H9 (cell line): ENCODE measurements around the gene USP26. TPM values are rescaled to one million over a fixed set of nuclear protein-coding genes. Genes with fewer than 3 reads are reported as not detected.

Source experiments
- DNase-seq: peaks from one replicate; pipeline ENCODE4 v3.0.0-alpha.2; 2017
- H2AFZ ChIP-seq: one replicate; pipeline ENCODE4 v1.6.1; 2013; ENCODE audit warnings: mild to moderate bottlenecking, low read length, control low read depth, moderate library complexity
- H2AK5ac ChIP-seq: 2 replicates; pipeline ENCODE4 v1.6.1; 2013; ENCODE audit warnings: low read length, control low read depth, mixed read lengths; ENCODE audit not compliant: insufficient read length
- H2BK120ac ChIP-seq: one replicate; pipeline ENCODE4 v1.6.1; 2013; ENCODE audit warnings: low read depth, mild to moderate bottlenecking, low read length, control low read depth, inconsistent platforms; ENCODE audit not compliant: poor library complexity, severe bottlenecking
- H2BK12ac ChIP-seq: 2 replicates; pipeline ENCODE4 v1.6.1; 2013; ENCODE audit warnings: low read length, control low read depth, mixed read lengths, low read depth; ENCODE audit not compliant: insufficient read length
- H2BK15ac ChIP-seq: 2 replicates; pipeline ENCODE4 v1.6.1; 2013; ENCODE audit warnings: low read depth, low read length, control low read depth
- H2BK20ac ChIP-seq: one replicate; pipeline ENCODE4 v1.6.1; 2013; ENCODE audit warnings: low read depth, mild to moderate bottlenecking, low read length, control low read depth, inconsistent platforms; ENCODE audit not compliant: poor library complexity, severe bottlenecking
- H2BK5ac ChIP-seq: 2 replicates; pipeline ENCODE4 v1.6.1; 2013; ENCODE audit warnings: low read length, control low read depth, mixed read lengths; ENCODE audit not compliant: insufficient read length
- H3K14ac ChIP-seq: 2 replicates; pipeline ENCODE4 v1.6.1; 2013; ENCODE audit warnings: low read length, control low read depth; ENCODE audit not compliant: insufficient read depth
- H3K18ac ChIP-seq: 2 replicates; pipeline ENCODE4 v1.6.1; 2013; ENCODE audit warnings: low read depth, mild to moderate bottlenecking, mixed read lengths, low read length, control low read depth; ENCODE audit not compliant: insufficient read length
- H3K23ac ChIP-seq: 2 replicates; pipeline ENCODE4 v1.6.1; 2013; ENCODE audit warnings: low read length, control low read depth, mixed read lengths, low read depth; ENCODE audit not compliant: insufficient read length
- H3K23me2 ChIP-seq: 2 replicates; pipeline ENCODE4 v1.6.1; 2013; ENCODE audit warnings: low read depth, mild to moderate bottlenecking, mixed read lengths, low read length, control low read depth; ENCODE audit not compliant: insufficient read length, poor library complexity, severe bottlenecking
- H3K27ac ChIP-seq: 2 replicates; pipeline ENCODE4 v1.5.1; 2013; ENCODE audit warnings: low read length, control low read depth, mixed read lengths, low read depth; ENCODE audit not compliant: insufficient read length
- H3K27me3 ChIP-seq: 2 replicates; pipeline ENCODE4 v1.6.1; 2013; ENCODE audit warnings: low read length, control low read depth, inconsistent platforms; ENCODE audit not compliant: insufficient read depth
- H3K4ac ChIP-seq: 2 replicates; pipeline ENCODE4 v1.6.1; 2013; ENCODE audit warnings: low read depth, mild to moderate bottlenecking, control low read depth, inconsistent platforms, low read length, moderate library complexity
- H3K4me1 ChIP-seq: 2 replicates; pipeline ENCODE4 v1.6.1; 2013; ENCODE audit warnings: low read length, control low read depth, inconsistent platforms; ENCODE audit not compliant: insufficient read depth
- H3K4me2 ChIP-seq: 2 replicates; pipeline ENCODE4 v1.6.1; 2013; ENCODE audit warnings: low read length, control low read depth, mixed read lengths; ENCODE audit not compliant: insufficient read length, insufficient read depth
- H3K56ac ChIP-seq: 2 replicates; pipeline ENCODE4 v1.6.1; 2013; ENCODE audit warnings: low read depth, mild to moderate bottlenecking, mixed read lengths, low read length, control low read depth; ENCODE audit not compliant: insufficient read length
- H3K79me1 ChIP-seq: 2 replicates; pipeline ENCODE4 v1.6.1; 2013; ENCODE audit warnings: low read depth, mild to moderate bottlenecking, moderate library complexity, low read length, control low read depth, inconsistent platforms; ENCODE audit not compliant: insufficient read depth, poor library complexity, severe bottlenecking
- H3K79me2 ChIP-seq: 2 replicates; pipeline ENCODE4 v1.6.1; 2013; ENCODE audit warnings: low read length, control low read depth, inconsistent platforms; ENCODE audit not compliant: insufficient read depth
- H3K9ac ChIP-seq: 2 replicates; pipeline ENCODE4 v1.6.1; 2013; ENCODE audit warnings: low read length, control low read depth, mixed read lengths; ENCODE audit not compliant: insufficient read length; ENCODE audit errors: extremely low read depth
- H3K9me3 ChIP-seq: one replicate; pipeline ENCODE4 v1.6.1; 2013; ENCODE audit warnings: low read depth, low read length, inconsistent platforms; ENCODE audit not compliant: control insufficient read depth
- H3T11ph ChIP-seq: one replicate; pipeline ENCODE4 v1.6.1; 2013; ENCODE audit warnings: mild to moderate bottlenecking, low read length, control low read depth, inconsistent platforms
- H4K20me1 ChIP-seq: one replicate; pipeline ENCODE4 v1.6.1; 2013; ENCODE audit not compliant: control insufficient read depth, insufficient read length, insufficient read depth
- H4K5ac ChIP-seq: 2 replicates; pipeline ENCODE4 v1.6.1; 2013; ENCODE audit warnings: low read depth, mild to moderate bottlenecking, mixed read lengths, low read length, control low read depth; ENCODE audit not compliant: insufficient read length
- H4K8ac ChIP-seq: replicated peaks from 2 replicates; pipeline ENCODE4 v1.6.1; 2013; ENCODE audit warnings: low read length, control low read depth, mixed read lengths, low read depth; ENCODE audit not compliant: insufficient read length
- H4K91ac ChIP-seq: 2 replicates; pipeline ENCODE4 v1.6.1; 2013; ENCODE audit warnings: low read depth, mild to moderate bottlenecking, moderate library complexity, mixed read lengths, low read length, control low read depth; ENCODE audit not compliant: insufficient read length
- H3K27ac Mint-ChIP-seq, 3 experiments: 2 replicates in 2 of 3; 3 replicates in 1 of 3; pipeline ENCODE4 v1.8.0; 2020 to 2021; ENCODE audit warnings: mixed read lengths in 3 of 3, mild to moderate bottlenecking in 1 of 3, moderate library complexity in 1 of 3
- H3K27me3 Mint-ChIP-seq: 2 replicates; pipeline ENCODE4 v1.8.0; 2021; ENCODE audit warnings: low read depth, mild to moderate bottlenecking, moderate library complexity, mixed read lengths
- H3K36me3 Mint-ChIP-seq, 3 experiments: 2 replicates in 2 of 3; 3 replicates in 1 of 3; pipeline ENCODE4 v1.8.0; 2020 to 2021; ENCODE audit warnings: low read depth in 3 of 3, mixed read lengths in 3 of 3; ENCODE audit not compliant: insufficient read depth in 1 of 3
- H3K4me1 Mint-ChIP-seq, 2 experiments: 2 replicates each; pipeline ENCODE4 v1.8.0; 2020; ENCODE audit warnings: mixed read lengths in 2 of 2
- H3K4me3 Mint-ChIP-seq, 2 experiments: 2 replicates in 1 of 2; 3 replicates in 1 of 2; pipeline ENCODE4 v1.8.0; 2020 to 2021; ENCODE audit warnings: mild to moderate bottlenecking in 2 of 2, mixed read lengths in 2 of 2, moderate library complexity in 1 of 2
- H3K9me3 Mint-ChIP-seq, 2 experiments: 2 replicates in 1 of 2; 3 replicates in 1 of 2; pipeline ENCODE4 v1.8.0; 2020; ENCODE audit warnings: mild to moderate bottlenecking in 2 of 2, mixed read lengths in 2 of 2, moderate library complexity in 1 of 2
- total RNA-seq: library from RNA; stranded (reverse); gene quantifications from 2 replicates; pipeline ENCODE4 v1.2.1, GENCODE V29; 2021
- TF ChIP-seq, protein P1 (sequence below): fragments of 200-600 bp; sonication (generic); conservative IDR thresholded peaks from 3 replicates; pipeline ENCODE4 v1.8.0; 2021; ENCODE audit warnings: antibody characterized with exemption, mild to moderate bottlenecking

USP26 gene
- total RNA-seq, 1 experiment from 2014 or later, result not detected

DNA sequence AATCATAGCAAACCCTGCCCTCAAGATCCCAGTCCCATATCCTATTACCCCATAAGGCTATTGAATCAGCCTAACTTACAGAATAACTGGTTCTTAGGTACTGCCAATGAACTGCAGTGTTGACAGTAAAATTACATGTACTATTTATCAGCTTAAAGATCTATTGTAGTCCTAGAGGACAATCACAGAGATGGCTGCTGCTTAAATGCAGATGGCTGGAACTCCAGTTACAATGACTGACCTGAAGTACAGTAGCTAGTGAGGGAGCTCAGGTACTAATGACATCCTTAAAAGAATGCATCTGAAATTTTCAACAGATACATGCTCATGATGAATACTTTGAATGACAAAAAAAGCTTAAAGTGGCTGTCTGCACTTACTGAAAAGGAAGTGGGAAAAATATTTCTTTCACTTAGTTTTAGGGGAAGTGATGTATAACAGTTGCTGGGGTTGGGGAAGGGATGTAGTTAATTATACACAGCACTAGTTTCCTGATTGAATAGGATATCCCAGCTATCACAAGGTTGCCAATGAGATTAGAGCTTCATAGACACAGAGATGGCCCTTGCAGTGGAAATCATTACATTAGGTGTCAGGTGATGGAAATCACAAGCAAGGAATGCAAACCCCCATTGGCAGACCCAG is 42.0 kb downstream of the USP26 start:
- no peaks in the 10 kb centered on the region for H4K20me1 ChIP-seq
- no peak overlapping the region for H3K18ac ChIP-seq
- H3K9me3 ChIP-seq, result no peaks in the 10 kb centered on the region
- peak overlapping the region in 1 of 3 experiments; percentile 43; a peak in 1 of 7 replicates for H3K27ac Mint-ChIP-seq
- H2BK120ac ChIP-seq, result no peak overlapping the region
- peaks cover 28 to 32% of the 10 kb centered on the region in 2 experiments for H3K4me1 Mint-ChIP-seq
- no peak overlapping the region for H4K91ac ChIP-seq
- no peak overlapping the region for H4K5ac ChIP-seq
- H2BK15ac ChIP-seq, result no peak overlapping the region
- peaks cover 0 to 4% (median 4%) of the 10 kb centered on the region in 3 experiments; a peak in 2 of 7 replicates for H3K36me3 Mint-ChIP-seq
- H3K4me2 ChIP-seq, result no peak overlapping the region
- no peak overlapping the region for H2BK5ac ChIP-seq
- no peaks in the 10 kb centered on the region for H3K23me2 ChIP-seq
- no peak overlapping the region for H3K23ac ChIP-seq
- no peak for DNase-seq
- no peak overlapping the region for H3K4me3 Mint-ChIP-seq
- H2BK12ac ChIP-seq, result no peak overlapping the region
- H3K79me2 ChIP-seq, result no peaks in the 10 kb centered on the region
- H3K4me1 ChIP-seq, result peaks cover 6% of the 10 kb centered on the region; the same call in 1 of the 2 replicates
- no peak overlapping the region for H3K56ac ChIP-seq
- no peak overlapping the region for H3K14ac ChIP-seq
- H3K27me3 Mint-ChIP-seq, result no peaks in the 10 kb centered on the region
- H2AK5ac ChIP-seq, result no peak overlapping the region
- H4K8ac ChIP-seq, result no peak overlapping the region
- no peaks in the 10 kb centered on the region for H3K79me1 ChIP-seq
- H2BK20ac ChIP-seq, result no peak overlapping the region
- H3K4ac ChIP-seq, result no peak overlapping the region
- peaks cover 4 to 5% of the 10 kb centered on the region in 2 experiments; a peak in 3 of 5 replicates for H3K9me3 Mint-ChIP-seq
- H3K27ac ChIP-seq, result no peak overlapping the region
- no peak overlapping the region for H3T11ph ChIP-seq
- TF ChIP-seq, protein P1, sequence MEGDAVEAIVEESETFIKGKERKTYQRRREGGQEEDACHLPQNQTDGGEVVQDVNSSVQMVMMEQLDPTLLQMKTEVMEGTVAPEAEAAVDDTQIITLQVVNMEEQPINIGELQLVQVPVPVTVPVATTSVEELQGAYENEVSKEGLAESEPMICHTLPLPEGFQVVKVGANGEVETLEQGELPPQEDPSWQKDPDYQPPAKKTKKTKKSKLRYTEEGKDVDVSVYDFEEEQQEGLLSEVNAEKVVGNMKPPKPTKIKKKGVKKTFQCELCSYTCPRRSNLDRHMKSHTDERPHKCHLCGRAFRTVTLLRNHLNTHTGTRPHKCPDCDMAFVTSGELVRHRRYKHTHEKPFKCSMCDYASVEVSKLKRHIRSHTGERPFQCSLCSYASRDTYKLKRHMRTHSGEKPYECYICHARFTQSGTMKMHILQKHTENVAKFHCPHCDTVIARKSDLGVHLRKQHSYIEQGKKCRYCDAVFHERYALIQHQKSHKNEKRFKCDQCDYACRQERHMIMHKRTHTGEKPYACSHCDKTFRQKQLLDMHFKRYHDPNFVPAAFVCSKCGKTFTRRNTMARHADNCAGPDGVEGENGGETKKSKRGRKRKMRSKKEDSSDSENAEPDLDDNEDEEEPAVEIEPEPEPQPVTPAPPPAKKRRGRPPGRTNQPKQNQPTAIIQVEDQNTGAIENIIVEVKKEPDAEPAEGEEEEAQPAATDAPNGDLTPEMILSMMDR, result no peak
- H3K9ac ChIP-seq, result no peak overlapping the region
- no peak overlapping the region for H2AFZ ChIP-seq
- no peaks in the 10 kb centered on the region for H3K27me3 ChIP-seq
